Panc1 (cell line): Measurements from ENCODE around the gene CHMP2B. TPM values are rescaled to one million over a fixed set of nuclear protein-coding genes. Genes with fewer than 3 reads are reported as not detected.

ENCODE experiments used
- ATAC-seq: fragments of 200-7000 bp; cut with Tn5 transposase; 2 replicates; pipeline ENCODE4 v1.9.1; 2020; ENCODE audit warnings: mild to moderate bottlenecking, moderate library complexity
- BruUV-seq: library from RNA; stranded (reverse); fragments of 400-500 nt; replicated peaks from 2 replicates; lab custom pipeline; 2021; lab: Mats Ljungman, UMichigan
- CTCF ChIA-PET: fragments of 300-600 bp; sonication (Branson Sonifier 250); formaldehyde crosslinking; loops from one replicate; lab custom pipeline; 2022; ENCODE audit warnings: antibody characterized with exemption; lab: Charles Lee
- POLR2A ChIA-PET: fragments of 300-600 bp; sonication (Branson Sonifier 250); formaldehyde crosslinking; loops from one replicate; lab custom pipeline; 2022; ENCODE audit warnings: antibody characterized with exemption; lab: Charles Lee
- DNase-seq: peaks from one replicate; pipeline ENCODE4 v3.0.0-alpha.2; 2010; ENCODE audit warnings: low read depth, low spot score
- H3K27ac ChIP-seq: 2 replicates; pipeline ENCODE4 v1.5.1; 2011; ENCODE audit warnings: mild to moderate bottlenecking, low read length, inconsistent platforms
- H3K27me3 ChIP-seq: fragments of 200-500 bp; sonication (Bioruptor generic); 2 replicates; pipeline ENCODE4 v1.6.0; 2014; ENCODE audit warnings: low read length, inconsistent platforms; ENCODE audit not compliant: control insufficient read depth, insufficient read depth
- H3K36me3 ChIP-seq: fragments of 200-500 bp; sonication (Bioruptor generic); 2 replicates; pipeline ENCODE4 v1.5.1; 2014; ENCODE audit warnings: inconsistent platforms, mild to moderate bottlenecking, low read length, moderate library complexity; ENCODE audit not compliant: control insufficient read depth, insufficient read depth
- H3K4me1 ChIP-seq: 2 replicates; pipeline ENCODE4 v1.5.1; 2011; ENCODE audit warnings: inconsistent platforms, mild to moderate bottlenecking, low read length, moderate library complexity; ENCODE audit not compliant: control insufficient read depth, insufficient read depth
- H3K4me3 ChIP-seq, 2 experiments: 2 replicates each; pipeline ENCODE4 v1.5.1; 2011 to 2012; ENCODE audit warnings: low read depth in 2 of 2, low read length in 2 of 2, mild to moderate bottlenecking in 2 of 2, inconsistent platforms in 1 of 2, moderate library complexity in 1 of 2
- H3K9me3 ChIP-seq: fragments of 200-500 bp; sonication (Bioruptor generic); 2 replicates; pipeline ENCODE4 v1.5.1; 2014; ENCODE audit warnings: low read depth, mild to moderate bottlenecking, inconsistent platforms, low read length, moderate library complexity; ENCODE audit not compliant: control insufficient read depth, insufficient read depth
- POLR2AphosphoS5 ChIP-seq: IDR thresholded peaks from 2 replicates; pipeline ENCODE4 v1.6.1; 2012; ENCODE audit warnings: mild to moderate bottlenecking, low read depth, low read length, moderate library complexity
- SIN3A ChIP-seq: IDR thresholded peaks from 2 replicates; pipeline ENCODE4 v1.6.1; 2012; ENCODE audit warnings: low read depth, mild to moderate bottlenecking, low read length, moderate library complexity, borderline replicate concordance; ENCODE audit not compliant: insufficient read depth
- TCF7L2 ChIP-seq: IDR thresholded peaks from 2 replicates; pipeline ENCODE4 v1.6.1; 2011; ENCODE audit warnings: mild to moderate bottlenecking, low read depth, low read length, inconsistent platforms
- in situ Hi-C: cut with HindIII; loops from 2 replicates; pipeline ENCODE4 v1.10.0; 2016; ENCODE audit warnings: low sequenced_read_pairs, low pct_unique_long_range_greater_than_20kb
- intact Hi-C: fragments of 100-400 bp; cut with micrococcal nuclease; formaldehyde crosslinking; loops from one replicate; pipeline ENCODE4 v1.10.0; 2022; ENCODE audit not compliant: unreplicated experiment
- total RNA-seq: library from RNA; stranded (reverse); gene quantifications from one replicate; pipeline ENCODE4 v1.2.1, GENCODE V29; 2021; ENCODE audit not compliant: unreplicated experiment
- TF ChIP-seq, protein P1 (sequence below): fragments of 450-650 bp; IDR thresholded peaks from 2 replicates; pipeline ENCODE4 v1.5.1; 2017; ENCODE audit warnings: mild to moderate bottlenecking
- TF ChIP-seq, protein P2 (sequence below), 2 experiments: IDR thresholded peaks; 2 replicates each; pipeline ENCODE4 v1.6.1; 2011 to 2012; ENCODE audit warnings: low read depth in 2 of 2, control low read depth in 1 of 2, low read length in 1 of 2, mild to moderate bottlenecking in 1 of 2, moderate library complexity in 1 of 2; ENCODE audit not compliant: insufficient read depth in 1 of 2

Gene CHMP2B
- total RNA-seq, 1 experiment from 2014 or later: 32.7 TPM

DNA sequence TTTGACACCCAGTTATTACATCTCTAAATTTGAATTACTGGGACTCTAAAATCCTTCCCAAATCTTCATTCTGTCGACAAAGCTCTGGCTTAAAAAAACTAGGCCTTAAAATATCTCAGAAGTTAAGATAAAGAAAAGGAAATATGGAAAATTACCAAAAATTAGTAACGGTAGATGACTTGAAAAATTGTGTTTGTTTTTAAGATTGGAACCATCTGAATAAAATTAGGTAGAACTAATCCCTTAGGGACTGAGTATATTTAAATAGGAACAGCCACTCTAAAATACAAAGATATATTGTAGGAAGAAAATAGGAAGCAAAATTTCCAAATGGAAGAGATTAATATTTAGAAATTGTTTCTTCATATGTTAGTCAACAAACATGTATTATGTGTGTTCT lies 45.1 kb upstream of the CHMP2B start:
- ATAC-seq (no peak), DNase-seq (no peak)
- CTCF ChIA-PET: no interaction called here
- no TSS peak for BruUV-seq
- H3K27me3 ChIP-seq: no peaks in the 10 kb centered on the region
- TF ChIP-seq SIN3A (no peak), POLR2AphosphoS5 (no peak), TCF7L2 (no peak)
- in situ Hi-C loops (no loop called here), intact Hi-C loops (no loop called here)
- no peaks in the 10 kb centered on the region for H3K9me3 ChIP-seq
- H3K4me3 ChIP-seq: no peak overlapping the region
- no peaks in the 10 kb centered on the region for H3K36me3 ChIP-seq
- POLR2A ChIA-PET: no interaction called here
- H3K27ac ChIP-seq: no peak overlapping the region
- no peaks in the 10 kb centered on the region for H3K4me1 ChIP-seq

DNA sequence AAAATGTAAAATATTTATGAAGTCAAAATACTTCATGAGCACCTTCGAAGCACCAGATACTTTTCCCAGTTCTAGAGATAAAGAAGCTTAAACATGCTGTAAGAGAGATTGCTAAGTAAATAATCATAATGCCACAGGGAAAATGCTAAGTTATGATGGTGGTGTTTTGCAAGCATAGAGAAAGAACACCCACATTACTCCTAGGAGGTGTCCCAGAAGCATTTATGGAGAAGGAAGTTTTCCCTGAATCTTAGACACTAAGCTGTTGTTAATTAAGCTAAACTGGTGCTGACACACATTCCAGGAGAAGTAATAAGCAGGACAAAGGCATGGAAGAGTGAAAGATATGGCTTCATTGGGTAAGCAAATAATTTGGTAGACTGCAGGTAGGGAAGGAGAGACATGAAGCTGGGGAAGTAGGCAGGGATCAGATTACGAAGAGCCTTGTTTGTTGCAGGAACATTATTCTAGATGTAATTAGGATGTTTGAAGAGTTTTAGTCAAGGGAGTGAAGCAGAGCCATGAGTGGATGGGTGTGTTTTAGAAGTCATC lies 40.4 kb upstream of the CHMP2B start:
- BruUV-seq: no TSS peak
- DNase-seq (no peak), ATAC-seq (no peak)
- intact Hi-C loops (no loop called here), in situ Hi-C loops (no loop called here)
- ChIA-PET CTCF (no interaction called here), POLR2A (no interaction called here)
- no peak overlapping the region for H3K27ac ChIP-seq
- H3K9me3 ChIP-seq: no peaks in the 10 kb centered on the region
- H3K4me1 ChIP-seq: no peaks in the 10 kb centered on the region
- H3K27me3 ChIP-seq: no peaks in the 10 kb centered on the region
- no peaks in the 10 kb centered on the region for H3K36me3 ChIP-seq
- TF ChIP-seq, protein P1, sequence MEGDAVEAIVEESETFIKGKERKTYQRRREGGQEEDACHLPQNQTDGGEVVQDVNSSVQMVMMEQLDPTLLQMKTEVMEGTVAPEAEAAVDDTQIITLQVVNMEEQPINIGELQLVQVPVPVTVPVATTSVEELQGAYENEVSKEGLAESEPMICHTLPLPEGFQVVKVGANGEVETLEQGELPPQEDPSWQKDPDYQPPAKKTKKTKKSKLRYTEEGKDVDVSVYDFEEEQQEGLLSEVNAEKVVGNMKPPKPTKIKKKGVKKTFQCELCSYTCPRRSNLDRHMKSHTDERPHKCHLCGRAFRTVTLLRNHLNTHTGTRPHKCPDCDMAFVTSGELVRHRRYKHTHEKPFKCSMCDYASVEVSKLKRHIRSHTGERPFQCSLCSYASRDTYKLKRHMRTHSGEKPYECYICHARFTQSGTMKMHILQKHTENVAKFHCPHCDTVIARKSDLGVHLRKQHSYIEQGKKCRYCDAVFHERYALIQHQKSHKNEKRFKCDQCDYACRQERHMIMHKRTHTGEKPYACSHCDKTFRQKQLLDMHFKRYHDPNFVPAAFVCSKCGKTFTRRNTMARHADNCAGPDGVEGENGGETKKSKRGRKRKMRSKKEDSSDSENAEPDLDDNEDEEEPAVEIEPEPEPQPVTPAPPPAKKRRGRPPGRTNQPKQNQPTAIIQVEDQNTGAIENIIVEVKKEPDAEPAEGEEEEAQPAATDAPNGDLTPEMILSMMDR: no peak
- no peak for TF ChIP-seq SIN3A
- TF ChIP-seq TCF7L2: no peak
- TF ChIP-seq POLR2AphosphoS5: no peak
- TF ChIP-seq, protein P2, sequence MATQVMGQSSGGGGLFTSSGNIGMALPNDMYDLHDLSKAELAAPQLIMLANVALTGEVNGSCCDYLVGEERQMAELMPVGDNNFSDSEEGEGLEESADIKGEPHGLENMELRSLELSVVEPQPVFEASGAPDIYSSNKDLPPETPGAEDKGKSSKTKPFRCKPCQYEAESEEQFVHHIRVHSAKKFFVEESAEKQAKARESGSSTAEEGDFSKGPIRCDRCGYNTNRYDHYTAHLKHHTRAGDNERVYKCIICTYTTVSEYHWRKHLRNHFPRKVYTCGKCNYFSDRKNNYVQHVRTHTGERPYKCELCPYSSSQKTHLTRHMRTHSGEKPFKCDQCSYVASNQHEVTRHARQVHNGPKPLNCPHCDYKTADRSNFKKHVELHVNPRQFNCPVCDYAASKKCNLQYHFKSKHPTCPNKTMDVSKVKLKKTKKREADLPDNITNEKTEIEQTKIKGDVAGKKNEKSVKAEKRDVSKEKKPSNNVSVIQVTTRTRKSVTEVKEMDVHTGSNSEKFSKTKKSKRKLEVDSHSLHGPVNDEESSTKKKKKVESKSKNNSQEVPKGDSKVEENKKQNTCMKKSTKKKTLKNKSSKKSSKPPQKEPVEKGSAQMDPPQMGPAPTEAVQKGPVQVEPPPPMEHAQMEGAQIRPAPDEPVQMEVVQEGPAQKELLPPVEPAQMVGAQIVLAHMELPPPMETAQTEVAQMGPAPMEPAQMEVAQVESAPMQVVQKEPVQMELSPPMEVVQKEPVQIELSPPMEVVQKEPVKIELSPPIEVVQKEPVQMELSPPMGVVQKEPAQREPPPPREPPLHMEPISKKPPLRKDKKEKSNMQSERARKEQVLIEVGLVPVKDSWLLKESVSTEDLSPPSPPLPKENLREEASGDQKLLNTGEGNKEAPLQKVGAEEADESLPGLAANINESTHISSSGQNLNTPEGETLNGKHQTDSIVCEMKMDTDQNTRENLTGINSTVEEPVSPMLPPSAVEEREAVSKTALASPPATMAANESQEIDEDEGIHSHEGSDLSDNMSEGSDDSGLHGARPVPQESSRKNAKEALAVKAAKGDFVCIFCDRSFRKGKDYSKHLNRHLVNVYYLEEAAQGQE (IDR thresholded peaks at IDR 0.05; ENCODE audit: insufficient read depth in 1 of 2, low read depth in 2 of 2, low read length in 1 of 2): no peak
- H3K4me3 ChIP-seq: no peak overlapping the region

DNA sequence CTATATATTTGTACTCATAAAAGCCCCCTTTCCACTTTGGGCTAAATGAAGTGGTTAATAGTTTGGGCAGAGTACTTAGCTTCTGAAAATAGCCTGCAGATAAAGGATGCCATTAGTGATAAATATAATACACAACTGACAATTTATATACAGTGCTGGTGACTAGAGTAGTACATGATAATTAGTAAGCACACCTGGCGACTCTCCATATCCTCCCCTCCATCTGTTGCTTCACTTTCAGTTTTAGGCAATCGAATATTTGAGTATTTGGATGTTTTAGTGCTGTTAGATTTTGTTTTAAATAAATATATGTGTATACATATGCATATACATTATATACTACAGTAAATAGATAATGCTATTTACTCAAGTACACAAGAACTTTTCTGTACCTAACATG lies 35.9 kb upstream of the CHMP2B start:
- no TSS peak for BruUV-seq
- intact Hi-C loops (no loop called here), in situ Hi-C loops (no loop called here)
- Histone ChIP-seq H3K27me3 (no peaks in the 10 kb centered on the region), H3K36me3 (no peaks in the 10 kb centered on the region), H3K27ac (no peak overlapping the region), H3K4me3 (no peak overlapping the region), H3K4me1 (no peaks in the 10 kb centered on the region), H3K9me3 (no peaks in the 10 kb centered on the region)
- CTCF ChIA-PET: no interaction called here
- TF ChIP-seq SIN3A (no peak), POLR2AphosphoS5 (no peak), TCF7L2 (no peak)
- TF ChIP-seq, protein P1: no peak
- TF ChIP-seq, protein P2 (IDR thresholded peaks at IDR 0.05; ENCODE audit: insufficient read depth in 1 of 2, low read depth in 2 of 2, low read length in 1 of 2): no peak
- POLR2A ChIA-PET: no interaction called here
- ATAC-seq (no peak), DNase-seq (no peak)
